ENCODE results near the gene CCS. TPM values are rescaled to one million over a fixed set of nuclear protein-coding genes. Genes with fewer than 3 reads are reported as not detected.

Gene CCS
- total and polyA plus RNA-seq, 9 of the 15 experiments (the other 6 are each of a cell fraction or from before 2014, with no cell fraction given), result 1.1 to 46.6 (median 26.8) TPM

DNA sequence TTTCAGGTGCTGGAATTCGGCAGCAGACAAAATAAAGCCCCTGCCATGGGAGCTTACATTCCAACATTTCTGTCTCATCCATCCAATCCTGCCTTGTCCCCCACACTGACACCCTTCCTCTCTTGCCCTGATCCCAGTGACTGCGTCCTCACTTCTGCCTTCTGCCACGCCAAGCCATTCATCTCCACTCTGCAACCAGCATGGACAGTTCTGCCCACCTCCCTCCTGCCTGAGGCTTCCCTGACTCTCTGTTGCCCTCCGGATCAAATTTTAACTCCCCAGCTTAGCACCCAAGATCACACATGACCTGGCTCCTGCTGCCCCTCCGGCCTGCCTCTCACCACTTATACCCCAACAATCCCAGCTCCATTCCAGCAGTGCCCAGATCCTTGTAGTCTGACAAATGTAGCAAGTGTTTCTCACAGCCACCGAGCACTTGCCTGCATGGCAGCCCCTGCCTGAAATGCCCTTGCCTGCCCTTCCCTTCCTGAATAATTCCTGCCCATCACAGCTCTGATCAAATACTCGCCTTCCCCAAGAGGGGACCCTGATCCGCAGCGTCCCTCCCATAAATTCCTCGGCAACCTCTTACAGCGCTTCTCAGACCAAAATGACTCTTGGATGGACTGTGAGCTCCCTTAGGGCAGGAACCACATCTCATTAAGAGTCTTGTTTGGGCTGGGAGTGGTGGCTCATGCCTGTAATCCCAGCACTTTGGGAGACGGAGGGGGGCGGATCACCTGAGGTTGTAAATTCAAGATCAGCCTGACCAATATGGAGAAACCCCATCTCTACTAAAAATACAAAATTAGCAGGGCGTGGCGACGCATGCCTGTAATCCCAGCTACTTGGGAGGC, 44.0 kb upstream of the CCS start:
- no peak overlapping the region for H3K9ac ChIP-seq (ENCODE audit: insufficient read depth in 1 of 2, low read depth in 2 of 2, low read length in 2 of 2)
- WGBS (ENCODE audit: insufficient coverage, low coverage, missing lambda C conversion rate), result 18% methylated on average over 16 of the region's 16 CpGs
- H4K20me1 ChIP-seq (replicated peaks; ENCODE audit: control insufficient read depth, insufficient read depth, low read length), result no peaks in the 10 kb centered on the region
- ChIA-PET CTCF (ENCODE audit: low intra/inter-chr PET ratio) (no interaction called here), POLR2A (interaction anchor here (0.6 to 1.8 kb wide), 6 partner anchors 11 to 453 kb away, joined by 3 to 7 read pairs (median 4); no protein-coding TSS in a partner anchor)
- no peak overlapping the region for H2AFZ ChIP-seq (ENCODE audit: low read depth, low read length)
- no peak for DNase-seq (ENCODE audit: extremely low read depth in 1 of 4, low spot score in 3 of 4)
- H3K36me3 ChIP-seq (ENCODE audit: control insufficient read depth, insufficient read depth, low read length), result no peaks in the 10 kb centered on the region
- H3K9me3 ChIP-seq (replicated peaks; ENCODE audit: control insufficient read depth, insufficient read depth, low read depth, low read length), result no peaks in the 10 kb centered on the region
- H3K4me1 ChIP-seq (replicated peaks in 1 of 2; ENCODE audit: control insufficient read depth in 2 of 2, insufficient read depth in 2 of 2, low read length in 2 of 2), result peaks cover 0 to 32% of the 10 kb centered on the region in 2 experiments; a peak in 4 of 5 replicates
- H3K4me3 ChIP-seq, result no peak overlapping the region
- no peak for ATAC-seq
- H3K27me3 ChIP-seq (ENCODE audit: control insufficient read depth in 2 of 2, insufficient read depth in 2 of 2, low read length in 2 of 2), result peaks cover 0 to 4% of the 10 kb centered on the region in 2 experiments; a peak in 1 of 5 replicates
- intact Hi-C loops (cut with micrococcal nuclease), result no loop called here
- BruUV-seq (replicated peaks), result no TSS peak
- H3K9me1 ChIP-seq (ENCODE audit: control insufficient read depth, insufficient read depth, low read length), result no peaks in the 10 kb centered on the region
- TF ChIP-seq KLF10 (CRISPR knock-in tag; IDR thresholded peaks at IDR 0.05), result no peak
- 0 out of 4 replicates have a peak, but pooled peaks of 1 of the 2 experiments have one; percentile 32 for TF ChIP-seq MCM7 (IDR thresholded peaks at IDR 0.05)
- H3K27ac ChIP-seq (ENCODE audit: extremely low read depth, low read depth, low read length), result no peak overlapping the region
- in situ Hi-C loops (cut with MboI), result no loop called here
- peaks cover 6% of the 10 kb centered on the region; the same call in 1 of the 3 replicates for H3K79me2 ChIP-seq (ENCODE audit: control insufficient read depth, insufficient read depth, low read length)
- FAIRE-seq, result no peak
- H3K4me2 ChIP-seq (ENCODE audit: insufficient read depth, low read length), result no peak overlapping the region

DNA sequence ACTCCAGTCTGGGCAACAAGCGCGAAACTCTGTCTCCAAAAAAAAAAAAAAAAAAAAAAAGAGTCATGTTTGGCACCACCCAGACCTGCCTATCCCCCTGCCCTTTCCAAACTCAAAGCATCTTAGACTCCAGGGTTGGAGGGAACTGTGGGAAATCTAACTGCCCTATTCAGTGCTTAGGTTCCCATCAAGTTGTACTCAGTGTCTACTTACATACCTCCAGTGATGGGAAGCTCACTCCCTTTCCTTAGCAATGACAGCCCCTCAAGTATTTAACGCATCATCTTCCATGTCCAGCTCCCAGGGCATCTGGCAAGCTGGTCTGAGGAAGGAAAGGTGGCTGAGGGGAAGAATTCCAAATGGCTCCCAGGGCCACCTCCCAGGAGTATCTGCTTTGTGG, 43.3 kb upstream of the CCS start:
- Histone ChIP-seq H3K4me1 (replicated peaks in 1 of 2; ENCODE audit: control insufficient read depth in 2 of 2, insufficient read depth in 2 of 2, low read length in 2 of 2) (peaks cover 0 to 32% of the 10 kb centered on the region in 2 experiments; a peak in 4 of 5 replicates), H3K4me2 (ENCODE audit: insufficient read depth, low read length) (no peak overlapping the region), H3K79me2 (ENCODE audit: control insufficient read depth, insufficient read depth, low read length) (peaks cover 6% of the 10 kb centered on the region; the same call in 1 of the 3 replicates), H3K4me3 (no peak overlapping the region), H3K27me3 (ENCODE audit: control insufficient read depth in 2 of 2, insufficient read depth in 2 of 2, low read length in 2 of 2) (peaks cover 0 to 4% of the 10 kb centered on the region in 2 experiments; a peak in 1 of 5 replicates), H4K20me1 (replicated peaks; ENCODE audit: control insufficient read depth, insufficient read depth, low read length) (no peaks in the 10 kb centered on the region), H3K27ac (ENCODE audit: extremely low read depth, low read depth, low read length) (no peak overlapping the region), H3K9ac (ENCODE audit: insufficient read depth in 1 of 2, low read depth in 2 of 2, low read length in 2 of 2) (no peak overlapping the region), H3K9me1 (ENCODE audit: control insufficient read depth, insufficient read depth, low read length) (no peaks in the 10 kb centered on the region), H3K9me3 (replicated peaks; ENCODE audit: control insufficient read depth, insufficient read depth, low read depth, low read length) (no peaks in the 10 kb centered on the region), H3K36me3 (ENCODE audit: control insufficient read depth, insufficient read depth, low read length) (no peaks in the 10 kb centered on the region), H2AFZ (ENCODE audit: low read depth, low read length) (no peak overlapping the region)
- POLR2A ChIA-PET, result interaction anchor here (0.5 to 1.8 kb wide), 3 partner anchors 10 to 268 kb away, joined by 3 to 7 read pairs (median 4); no protein-coding TSS in a partner anchor
- DNase-seq (ENCODE audit: extremely low read depth in 1 of 4, low spot score in 3 of 4) (no peak), ATAC-seq (no peak), FAIRE-seq (no peak)
- CTCF ChIA-PET (ENCODE audit: low intra/inter-chr PET ratio), result no interaction called here
- no peak for TF ChIP-seq SREBF2 (CRISPR knock-in tag; IDR thresholded peaks at IDR 0.05)
- TF ChIP-seq, protein P1, sequence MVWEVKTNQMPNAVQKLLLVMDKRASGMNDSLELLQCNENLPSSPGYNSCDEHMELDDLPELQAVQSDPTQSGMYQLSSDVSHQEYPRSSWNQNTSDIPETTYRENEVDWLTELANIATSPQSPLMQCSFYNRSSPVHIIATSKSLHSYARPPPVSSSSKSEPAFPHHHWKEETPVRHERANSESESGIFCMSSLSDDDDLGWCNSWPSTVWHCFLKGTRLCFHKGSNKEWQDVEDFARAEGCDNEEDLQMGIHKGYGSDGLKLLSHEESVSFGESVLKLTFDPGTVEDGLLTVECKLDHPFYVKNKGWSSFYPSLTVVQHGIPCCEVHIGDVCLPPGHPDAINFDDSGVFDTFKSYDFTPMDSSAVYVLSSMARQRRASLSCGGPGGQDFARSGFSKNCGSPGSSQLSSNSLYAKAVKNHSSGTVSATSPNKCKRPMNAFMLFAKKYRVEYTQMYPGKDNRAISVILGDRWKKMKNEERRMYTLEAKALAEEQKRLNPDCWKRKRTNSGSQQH (CRISPR knock-in tag; IDR thresholded peaks at IDR 0.05), result no peak
- TF ChIP-seq ZFX (CRISPR knock-in tag; IDR thresholded peaks at IDR 0.05), result no peak
- TF ChIP-seq HDAC6 (IDR thresholded peaks at IDR 0.05; ENCODE audit: low read depth, low read length), result no peak
- TF ChIP-seq RBM25 (IDR thresholded peaks at IDR 0.05; ENCODE audit: low read depth, low read length, severe bottlenecking), result peak; percentile 71
- TF ChIP-seq CSDE1 (IDR thresholded peaks at IDR 0.05), result no peak
- TF ChIP-seq KDM1A (IDR thresholded peaks at IDR 0.05), result peak; percentile 35 to 58; a peak in 2 of 4 replicates
- peak; percentile 85 for TF ChIP-seq BCOR (IDR thresholded peaks at IDR 0.05)
- TF ChIP-seq SETDB1 (IDR thresholded peaks at IDR 0.05; ENCODE audit: low read length), result no peak
- no peak for TF ChIP-seq POLR3G (IDR thresholded peaks at IDR 0.05; ENCODE audit: extremely low read depth, insufficient read length, insufficient replicate concordance)
- BruUV-seq (replicated peaks), result no TSS peak
- 20% methylated on average over 3 of the region's 3 CpGs for WGBS (ENCODE audit: insufficient coverage, low coverage, missing lambda C conversion rate)
- intact Hi-C loops (cut with micrococcal nuclease), result no loop called here
- in situ Hi-C loops (cut with MboI), result loop anchor here (10.0 kb wide), 1 partner anchor 265 kb away; no protein-coding TSS in a partner anchor
